GM13977 (cell line): ENCODE data around the gene PLA1A.
"Not testable (repeated sequence)": the region's sequence is repeated elsewhere in the genome, so short reads cannot be mapped to it uniquely, and the experiment has no call there.

ENCODE experiments used
- DNase-seq: peaks from one replicate; pipeline ENCODE4 v3.0.0; 2012; ENCODE audit warnings: low spot score
- in situ Hi-C: fragments of 300-500 bp; cut with MboI; formaldehyde crosslinking; loops from one replicate; pipeline ENCODE4 v1.12.0; 2022; ENCODE audit warnings: low sequenced_read_pairs, low pct_unique_long_range_greater_than_20kb, mixed read lengths, inconsistent platforms; ENCODE audit not compliant: unreplicated experiment
- TF ChIP-seq, protein P1 (sequence below): IDR thresholded peaks from 2 replicates; pipeline ENCODE4 v1.5.1; 2012; ENCODE audit warnings: mild to moderate bottlenecking, control low read depth; ENCODE audit not compliant: insufficient read depth; ENCODE audit errors: extremely low read depth, missing control alignments

The PLA1A gene

DNA sequence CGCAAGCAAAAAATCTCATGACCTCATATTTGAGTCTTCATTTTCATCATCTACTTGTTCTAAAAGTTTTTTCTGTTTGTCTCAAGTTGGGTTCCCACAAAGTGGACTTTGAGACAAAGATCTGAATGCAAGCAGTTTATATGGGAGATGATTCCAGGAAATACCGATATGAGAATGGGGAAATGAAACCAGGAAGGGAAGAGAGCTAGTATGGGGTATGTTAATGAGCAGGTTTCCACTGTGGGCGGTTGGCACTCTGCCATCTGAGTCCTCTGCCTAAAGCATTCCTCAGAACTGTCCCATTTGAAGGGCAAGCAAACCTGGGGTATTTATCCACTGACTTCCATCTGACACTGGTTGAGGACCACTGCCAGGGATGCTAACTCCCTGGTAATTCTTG lies 9.6 kb upstream of the PLA1A start:
- TF ChIP-seq, protein P1, sequence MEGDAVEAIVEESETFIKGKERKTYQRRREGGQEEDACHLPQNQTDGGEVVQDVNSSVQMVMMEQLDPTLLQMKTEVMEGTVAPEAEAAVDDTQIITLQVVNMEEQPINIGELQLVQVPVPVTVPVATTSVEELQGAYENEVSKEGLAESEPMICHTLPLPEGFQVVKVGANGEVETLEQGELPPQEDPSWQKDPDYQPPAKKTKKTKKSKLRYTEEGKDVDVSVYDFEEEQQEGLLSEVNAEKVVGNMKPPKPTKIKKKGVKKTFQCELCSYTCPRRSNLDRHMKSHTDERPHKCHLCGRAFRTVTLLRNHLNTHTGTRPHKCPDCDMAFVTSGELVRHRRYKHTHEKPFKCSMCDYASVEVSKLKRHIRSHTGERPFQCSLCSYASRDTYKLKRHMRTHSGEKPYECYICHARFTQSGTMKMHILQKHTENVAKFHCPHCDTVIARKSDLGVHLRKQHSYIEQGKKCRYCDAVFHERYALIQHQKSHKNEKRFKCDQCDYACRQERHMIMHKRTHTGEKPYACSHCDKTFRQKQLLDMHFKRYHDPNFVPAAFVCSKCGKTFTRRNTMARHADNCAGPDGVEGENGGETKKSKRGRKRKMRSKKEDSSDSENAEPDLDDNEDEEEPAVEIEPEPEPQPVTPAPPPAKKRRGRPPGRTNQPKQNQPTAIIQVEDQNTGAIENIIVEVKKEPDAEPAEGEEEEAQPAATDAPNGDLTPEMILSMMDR: no peak
- in situ Hi-C loops: no loop called here
- DNase-seq: no peak

DNA sequence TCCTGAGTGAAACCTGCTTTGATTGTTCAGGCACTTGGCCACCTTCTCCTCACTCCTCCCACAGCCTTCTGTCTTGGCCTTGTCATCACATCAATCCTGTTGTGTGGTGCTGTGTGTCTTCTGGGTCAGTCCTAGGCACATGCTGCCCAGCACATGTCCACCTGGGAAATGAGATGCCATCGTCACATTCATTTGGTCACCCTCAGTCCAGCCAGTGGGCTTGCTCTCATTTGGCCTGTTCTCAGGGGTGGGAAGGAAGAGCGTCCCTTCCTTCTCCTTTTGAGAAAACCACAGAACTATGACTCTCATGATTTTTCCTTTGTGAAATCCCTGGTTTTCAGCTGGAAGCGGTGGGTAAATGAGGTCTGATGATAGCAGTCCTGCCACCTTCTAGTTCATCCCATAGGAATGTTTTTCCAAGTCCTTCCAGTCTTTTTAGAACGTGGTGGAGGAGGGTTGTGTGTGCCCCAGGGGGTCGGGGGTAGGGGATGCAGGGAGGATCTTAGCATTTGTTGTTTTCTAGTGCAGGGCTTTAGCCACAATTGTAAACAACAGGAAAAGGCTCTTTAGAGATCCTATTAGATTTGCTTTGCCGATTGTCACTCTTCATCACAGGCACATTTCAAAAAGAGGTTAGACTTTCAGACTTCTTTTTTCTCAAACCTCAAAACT lies 8.4 kb upstream of the PLA1A start:
- no peak for DNase-seq
- in situ Hi-C loops: no loop called here
- TF ChIP-seq, protein P1: no peak

DNA sequence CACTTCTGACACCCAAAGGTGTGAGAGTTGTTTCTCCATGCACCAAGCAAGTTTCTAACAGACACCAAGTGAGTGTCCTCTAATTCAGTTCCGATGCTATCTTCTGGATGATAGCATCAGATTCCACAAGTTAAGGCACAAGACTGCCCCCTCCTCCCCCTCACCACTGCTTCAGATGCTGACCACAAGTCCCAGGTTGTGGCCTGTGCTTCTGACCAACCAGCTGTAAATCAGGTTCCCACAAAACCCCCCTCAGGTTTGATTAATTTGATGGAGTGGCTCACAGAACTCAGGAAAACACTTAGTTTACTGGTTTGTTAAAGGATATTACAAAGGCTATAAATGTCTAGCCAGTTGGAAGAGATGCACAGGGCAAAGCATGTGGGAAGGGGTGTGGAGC lies 7.0 kb upstream of the PLA1A start:
- in situ Hi-C loops: no loop called here
- no peak for DNase-seq
- TF ChIP-seq, protein P1: no peak

DNA sequence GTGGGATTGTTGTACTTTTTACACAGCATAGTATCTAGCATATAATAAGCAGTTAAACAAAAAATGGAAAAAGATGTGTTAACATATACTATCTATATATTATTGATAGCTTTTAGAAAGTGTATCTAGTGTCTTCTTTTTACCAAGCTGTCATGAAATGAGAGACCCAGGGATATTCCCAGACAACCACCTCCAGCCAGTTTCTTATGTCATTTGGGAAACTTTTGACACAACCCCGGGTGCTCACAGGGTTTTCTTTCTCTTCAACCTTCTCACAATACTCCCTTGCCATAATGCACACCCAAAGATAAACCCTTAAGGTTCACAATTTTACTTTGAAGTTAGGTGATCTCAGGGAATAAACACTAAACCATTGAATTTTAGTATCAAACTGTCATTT lies 4.8 kb upstream of the PLA1A start:
- TF ChIP-seq, protein P1: no peak
- in situ Hi-C loops: no loop called here
- DNase-seq: no peak

DNA sequence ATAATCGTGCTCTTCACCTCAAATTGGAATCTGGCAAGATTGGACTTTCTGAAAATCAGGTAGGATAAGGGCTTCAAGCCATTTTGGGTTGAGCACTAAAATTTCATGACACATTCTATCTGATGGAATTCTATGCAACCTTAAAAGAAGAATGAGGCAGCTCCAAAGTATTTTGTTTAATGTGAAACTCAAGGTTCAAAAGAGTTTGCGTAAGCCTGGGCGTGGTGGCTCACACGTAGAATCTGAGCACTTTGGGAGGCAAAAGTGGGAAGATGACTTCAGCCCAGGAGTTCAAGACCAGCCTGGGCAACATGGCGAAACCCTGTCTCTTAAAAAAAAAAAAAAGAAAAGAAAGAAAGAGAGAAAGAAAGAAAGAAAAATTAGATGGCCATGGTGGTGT lies 3.6 kb upstream of the PLA1A start:
- in situ Hi-C loops: no loop called here
- no peak for DNase-seq
- TF ChIP-seq, protein P1: no peak

DNA sequence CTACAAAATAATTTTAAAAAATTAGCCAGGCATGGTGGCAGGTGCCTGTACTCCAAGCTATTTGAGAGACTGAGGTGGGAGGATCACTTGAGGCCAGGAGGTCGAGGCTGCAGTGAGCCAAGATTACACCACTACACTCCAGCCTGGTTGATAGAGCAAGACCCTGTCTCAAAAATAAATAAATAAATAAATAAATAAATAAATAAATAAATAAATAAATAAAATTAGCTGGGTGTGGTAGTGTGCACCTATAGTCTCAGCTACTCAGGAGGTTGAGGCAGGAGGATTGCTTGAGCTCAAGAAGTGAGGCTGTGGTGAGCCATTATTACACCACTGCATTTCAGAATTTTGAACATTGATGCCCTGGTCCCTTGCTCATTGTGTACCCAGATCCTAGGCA lies 2.8 kb upstream of the PLA1A start:
- in situ Hi-C loops, DNase-seq: not testable (repeated sequence)

DNA sequence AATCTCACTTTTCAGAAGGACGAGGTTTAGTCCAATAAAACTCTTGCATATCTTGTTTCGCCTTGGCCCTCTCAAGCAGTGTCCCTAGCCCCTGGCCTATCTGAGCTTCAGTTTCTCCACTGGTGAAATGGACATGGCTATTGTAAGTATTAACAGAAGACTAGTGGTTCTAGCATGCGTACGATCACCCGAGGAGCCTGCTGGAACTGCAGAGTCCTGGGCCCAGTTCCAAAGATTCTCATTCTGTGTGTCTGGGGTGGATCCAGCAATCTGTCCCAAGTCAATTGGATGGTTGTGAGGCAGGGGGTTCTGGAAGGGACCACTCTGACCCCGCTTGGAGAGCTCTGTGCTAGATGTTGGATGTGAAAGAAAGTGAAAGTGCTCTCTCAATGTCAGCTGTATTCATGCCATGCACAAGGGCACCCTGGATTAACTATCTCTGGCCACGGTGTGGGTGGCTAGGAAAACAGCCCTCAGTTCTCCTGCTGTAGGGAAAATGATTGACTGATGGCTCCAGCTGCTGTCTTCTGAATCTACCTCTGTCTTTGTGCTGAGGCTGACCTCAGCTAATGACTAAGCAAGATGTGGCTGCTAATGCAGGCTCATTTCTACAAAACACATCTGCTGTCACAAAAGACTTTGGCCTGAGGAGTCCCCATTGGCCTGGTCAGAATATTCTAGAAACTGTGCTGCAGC lies 1.9 kb upstream of the PLA1A start:
- no peak for DNase-seq
- TF ChIP-seq, protein P1: no peak
- in situ Hi-C loops: no loop called here
